ENCODE data around the gene ADAM20. TPM values are rescaled to one million over a fixed set of nuclear protein-coding genes. Genes with fewer than 3 reads are reported as not detected.

ADAM20 gene
- total RNA-seq (2014; rRNA removed; shearing (Covaris generic)) = 0.10 and 0.59 TPM in 2 replicates

GRCh38 chr14:70534904-70535303, at the start of gene ADAM20:
TSS of gene ADAM20 (minus strand) at chr14:70535004. CDS start at chr14:70524757, 10,247 bp downstream.
- Histone ChIP-seq H3K36me3 (replicated peaks; ENCODE audit: control insufficient read depth, insufficient read depth, low read length) (no peaks in the 10 kb centered on the region), H3K27me3 (ENCODE audit: control insufficient read depth, insufficient read depth, low read length) (no peaks in the 10 kb centered on the region), H3K4me3 (ENCODE audit: insufficient read depth, low read depth, low read length) (no peak within 1 kb of the TSS)
- no peak for DNase-seq

DNA sequence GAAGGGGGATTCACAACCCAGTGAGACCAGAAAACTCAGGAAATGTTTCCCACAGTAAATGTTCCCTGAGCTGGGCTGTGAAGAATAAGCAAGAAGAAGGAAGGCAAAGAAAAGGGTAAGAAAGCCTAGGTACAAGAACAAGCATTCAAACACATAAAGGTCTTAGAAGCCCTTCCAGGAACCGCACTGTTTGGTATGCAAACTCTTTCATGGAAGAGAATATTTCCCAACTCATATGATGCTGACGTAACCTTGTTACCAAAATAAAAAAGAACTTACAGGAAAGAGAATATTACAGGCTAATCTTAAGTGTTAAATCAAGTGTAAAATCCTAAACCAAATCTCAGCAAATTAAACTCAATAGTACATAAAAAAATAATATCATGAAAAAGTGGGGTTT, 42.1 kb upstream of the ADAM20 start:
- H3K4me3 ChIP-seq (ENCODE audit: insufficient read depth, low read depth, low read length) = no peak overlapping the region
- no peak for DNase-seq
- no peaks in the 10 kb centered on the region for H3K27me3 ChIP-seq (ENCODE audit: control insufficient read depth, insufficient read depth, low read length)
- H3K36me3 ChIP-seq (replicated peaks; ENCODE audit: control insufficient read depth, insufficient read depth, low read length) = peaks cover 3% of the 10 kb centered on the region

DNA sequence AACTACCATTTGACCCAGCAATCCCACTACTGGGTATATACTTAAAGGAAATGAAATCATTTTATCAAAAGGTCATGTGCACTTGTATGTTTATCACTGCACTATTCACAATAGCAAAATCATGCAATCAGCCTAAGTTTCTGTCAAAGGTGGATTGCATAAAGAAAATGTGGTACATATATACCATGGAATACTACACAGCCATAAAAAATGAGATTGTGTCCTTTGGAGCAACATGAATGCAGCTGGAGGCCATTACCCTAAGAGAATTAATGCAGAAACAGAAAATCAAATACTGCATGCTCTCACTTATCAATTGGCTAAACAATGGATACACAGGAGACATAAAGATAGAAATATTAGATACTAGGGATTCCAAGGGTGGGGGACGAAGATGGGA, 38.2 kb upstream of the ADAM20 start:
- Histone ChIP-seq H3K27me3 (ENCODE audit: control insufficient read depth, insufficient read depth, low read length) (no peaks in the 10 kb centered on the region), H3K4me3 (ENCODE audit: insufficient read depth, low read depth, low read length) (no peak overlapping the region), H3K36me3 (replicated peaks; ENCODE audit: control insufficient read depth, insufficient read depth, low read length) (no peaks in the 10 kb centered on the region; the same call in 1 of the 2 replicates)
- no peak for DNase-seq

DNA sequence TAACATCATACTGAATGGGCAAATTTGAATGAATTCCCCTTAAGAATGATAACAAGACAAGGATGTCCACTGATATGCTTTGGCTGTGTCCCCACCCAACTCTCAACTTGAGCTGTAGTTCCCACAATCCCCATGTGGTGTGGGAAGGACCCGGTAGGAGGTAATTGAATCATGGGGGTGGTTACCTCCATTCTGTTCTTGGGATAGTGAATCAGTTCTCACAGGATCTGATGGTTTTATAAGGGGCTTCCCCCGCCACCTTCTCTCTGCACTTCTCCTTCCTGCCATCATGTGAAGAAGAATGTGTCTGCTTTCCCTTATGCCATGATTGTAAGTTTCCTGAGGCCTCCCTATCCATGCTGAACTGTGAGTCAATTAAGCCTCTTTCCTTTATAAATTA, 36.3 kb upstream of the ADAM20 start:
- H3K36me3 ChIP-seq (replicated peaks; ENCODE audit: control insufficient read depth, insufficient read depth, low read length) = no peaks in the 10 kb centered on the region; the same call in 1 of the 2 replicates
- H3K27me3 ChIP-seq (ENCODE audit: control insufficient read depth, insufficient read depth, low read length) = no peaks in the 10 kb centered on the region
- DNase-seq = no peak
- no peak overlapping the region for H3K4me3 ChIP-seq (ENCODE audit: insufficient read depth, low read depth, low read length)

GRCh38 chr14:70567791-70568190, 33.0 kb upstream of the ADAM20 start:
- Histone ChIP-seq H3K36me3 (replicated peaks; ENCODE audit: control insufficient read depth, insufficient read depth, low read length) (peaks cover 8% of the 10 kb centered on the region), H3K4me3 (ENCODE audit: insufficient read depth, low read depth, low read length) (no peak overlapping the region), H3K27me3 (ENCODE audit: control insufficient read depth, insufficient read depth, low read length) (no peaks in the 10 kb centered on the region)
- peak; percentile 66 for DNase-seq

GRCh38 chr14:70563869-70564268, 29.1 kb upstream of the ADAM20 start:
- no peak for DNase-seq
- no peaks in the 10 kb centered on the region for H3K27me3 ChIP-seq (ENCODE audit: control insufficient read depth, insufficient read depth, low read length)
- H3K4me3 ChIP-seq (ENCODE audit: insufficient read depth, low read depth, low read length) = no peak overlapping the region
- H3K36me3 ChIP-seq (replicated peaks; ENCODE audit: control insufficient read depth, insufficient read depth, low read length) = peaks cover 8% of the 10 kb centered on the region

GRCh38 chr14:70563417-70563816, 28.6 kb upstream of the ADAM20 start:
- Histone ChIP-seq H3K27me3 (ENCODE audit: control insufficient read depth, insufficient read depth, low read length) (no peaks in the 10 kb centered on the region), H3K4me3 (ENCODE audit: insufficient read depth, low read depth, low read length) (no peak overlapping the region), H3K36me3 (replicated peaks; ENCODE audit: control insufficient read depth, insufficient read depth, low read length) (peaks cover 8% of the 10 kb centered on the region)
- DNase-seq = no peak

- H3K4me3 ChIP-seq (ENCODE audit: insufficient read depth, low read depth, low read length) = no peak overlapping the region
- DNase-seq = no peak
- no peaks in the 10 kb centered on the region; the same call in 1 of the 2 replicates for H3K36me3 ChIP-seq (replicated peaks; ENCODE audit: control insufficient read depth, insufficient read depth, low read length)
- H3K27me3 ChIP-seq (ENCODE audit: control insufficient read depth, insufficient read depth, low read length) = no peaks in the 10 kb centered on the region
These were observed 23.6 kb upstream of the ADAM20 start for GRCh38 chr14:70558356-70558755.

- DNase-seq = no peak
- Histone ChIP-seq H3K4me3 (ENCODE audit: insufficient read depth, low read depth, low read length) (peak overlapping the region; percentile 4; the same call in 1 of the 2 replicates), H3K36me3 (replicated peaks; ENCODE audit: control insufficient read depth, insufficient read depth, low read length) (no peaks in the 10 kb centered on the region), H3K27me3 (ENCODE audit: control insufficient read depth, insufficient read depth, low read length) (no peaks in the 10 kb centered on the region)
These were observed 21.1 kb upstream of the ADAM20 start for GRCh38 chr14:70555890-70556289.

DNA sequence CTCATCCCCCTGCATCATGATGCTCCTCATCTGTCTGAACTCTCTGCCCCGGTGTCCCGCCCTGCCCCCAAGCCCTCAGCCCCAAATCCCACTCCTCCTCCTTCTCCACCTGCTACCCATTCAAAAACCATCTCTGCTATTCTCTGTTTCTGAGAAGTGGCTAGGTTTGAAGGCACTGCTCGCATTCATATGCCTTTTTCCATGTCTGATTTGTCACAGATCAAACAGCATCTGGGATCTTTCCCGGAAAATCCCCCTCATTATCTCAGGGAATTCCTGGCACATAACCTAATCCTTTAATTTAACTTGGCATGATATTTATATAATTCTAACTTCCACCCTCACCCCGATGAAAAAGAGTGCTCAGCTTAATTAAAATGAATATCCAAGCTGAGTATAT, 3.3 kb upstream of the ADAM20 start:
- Histone ChIP-seq H3K27me3 (ENCODE audit: control insufficient read depth, insufficient read depth, low read length) (no peaks in the 10 kb centered on the region), H3K4me3 (ENCODE audit: insufficient read depth, low read depth, low read length) (no peak overlapping the region), H3K36me3 (replicated peaks; ENCODE audit: control insufficient read depth, insufficient read depth, low read length) (no peaks in the 10 kb centered on the region)
- DNase-seq = no peak

DNA sequence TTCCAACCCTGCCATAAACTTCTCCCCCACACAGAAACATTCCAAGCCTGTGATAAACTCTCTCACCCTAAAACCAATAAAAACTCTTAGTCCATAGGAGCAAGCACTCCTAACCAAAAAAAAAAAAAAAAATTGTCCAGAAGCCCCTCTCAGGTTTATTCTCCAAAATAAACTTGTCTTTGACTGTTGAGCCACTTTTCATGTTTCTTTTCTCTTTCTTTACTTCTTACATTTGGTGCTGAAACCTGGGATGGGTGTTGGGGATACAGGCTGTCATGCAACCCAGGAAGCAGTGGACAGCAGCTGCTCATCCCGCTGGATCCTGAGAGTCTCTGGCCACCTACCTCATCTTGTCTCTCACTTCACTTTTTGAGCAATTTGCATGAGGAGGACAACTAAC, 2.0 kb upstream of the ADAM20 start:
- DNase-seq = no peak
- H3K4me3 ChIP-seq (ENCODE audit: insufficient read depth, low read depth, low read length) = no peak overlapping the region
- H3K36me3 ChIP-seq (replicated peaks; ENCODE audit: control insufficient read depth, insufficient read depth, low read length) = no peaks in the 10 kb centered on the region
- H3K27me3 ChIP-seq (ENCODE audit: control insufficient read depth, insufficient read depth, low read length) = no peaks in the 10 kb centered on the region

DNA sequence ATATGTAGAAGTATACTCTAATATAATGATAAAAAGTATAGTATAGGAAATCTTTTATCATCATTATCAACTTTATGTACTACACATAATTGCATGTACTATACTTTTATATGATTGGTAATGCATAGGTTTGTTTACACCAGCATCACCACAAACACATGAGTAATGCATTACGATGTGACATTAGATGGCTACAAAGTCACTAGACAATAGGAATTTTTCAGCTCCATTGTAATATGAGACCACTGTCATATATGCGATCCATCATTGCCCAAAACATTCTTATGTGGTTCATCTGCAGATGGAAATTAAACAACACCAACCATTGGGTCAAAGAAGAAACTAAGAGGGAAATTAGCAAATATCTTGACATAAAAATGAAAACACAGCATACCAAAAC, 4.4 kb downstream of the ADAM20 start:
- Histone ChIP-seq H3K27me3 (ENCODE audit: control insufficient read depth, insufficient read depth, low read length) (no peaks in the 10 kb centered on the region), H3K4me3 (ENCODE audit: insufficient read depth, low read depth, low read length) (no peak overlapping the region), H3K36me3 (replicated peaks; ENCODE audit: control insufficient read depth, insufficient read depth, low read length) (no peaks in the 10 kb centered on the region)
- DNase-seq = no peak

- no peak for DNase-seq
- H3K4me3 ChIP-seq (ENCODE audit: insufficient read depth, low read depth, low read length) = no peak overlapping the region
- H3K27me3 ChIP-seq (ENCODE audit: control insufficient read depth, insufficient read depth, low read length) = no peaks in the 10 kb centered on the region
- H3K36me3 ChIP-seq (replicated peaks; ENCODE audit: control insufficient read depth, insufficient read depth, low read length) = no peaks in the 10 kb centered on the region
These were observed 7.2 kb downstream of the ADAM20 start for GRCh38 chr14:70527501-70528105.

DNA sequence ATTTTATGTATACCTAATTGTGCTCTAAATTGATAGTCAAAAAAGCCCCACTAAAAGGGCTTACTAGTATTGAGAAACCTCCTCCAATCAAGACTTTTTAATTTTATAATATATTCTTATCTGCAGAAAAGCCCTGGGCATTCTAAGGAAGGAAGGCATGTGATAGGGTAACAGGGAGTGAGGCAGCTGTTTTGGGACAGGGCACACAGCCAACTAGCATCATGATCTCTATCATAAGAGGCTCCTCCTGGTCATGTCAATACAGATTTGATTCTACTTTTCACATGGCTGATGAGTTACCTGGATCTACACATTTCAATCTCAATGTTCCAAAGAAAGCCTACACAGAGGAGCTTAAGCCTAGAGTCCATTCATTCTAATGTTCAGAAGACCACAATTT, 9.1 kb downstream of the ADAM20 start:
- Histone ChIP-seq H3K4me3 (ENCODE audit: insufficient read depth, low read depth, low read length) (no peak overlapping the region), H3K27me3 (ENCODE audit: control insufficient read depth, insufficient read depth, low read length) (no peaks in the 10 kb centered on the region), H3K36me3 (replicated peaks; ENCODE audit: control insufficient read depth, insufficient read depth, low read length) (no peaks in the 10 kb centered on the region)
- DNase-seq = no peak

- Histone ChIP-seq H3K36me3 (replicated peaks; ENCODE audit: control insufficient read depth, insufficient read depth, low read length) (no peaks in the 10 kb centered on the region), H3K27me3 (ENCODE audit: control insufficient read depth, insufficient read depth, low read length) (no peaks in the 10 kb centered on the region), H3K4me3 (ENCODE audit: insufficient read depth, low read depth, low read length) (no peak overlapping the region)
- DNase-seq = no peak
These were observed 19.0 kb downstream of the ADAM20 start for GRCh38 chr14:70515811-70516210.

All from H7 (cell line).